NCI-H1092 (cell line): ENCODE results near the gene INTS12.
"Not testable (repeated sequence)": the region's sequence is repeated elsewhere in the genome, so short reads cannot be mapped to it uniquely, and the experiment has no call there.

Source experiments
- DNase-seq: peaks from one replicate; lab custom pipeline; 2025; lab: John Stamatoyannopoulos, UW

The INTS12 gene, protein sequence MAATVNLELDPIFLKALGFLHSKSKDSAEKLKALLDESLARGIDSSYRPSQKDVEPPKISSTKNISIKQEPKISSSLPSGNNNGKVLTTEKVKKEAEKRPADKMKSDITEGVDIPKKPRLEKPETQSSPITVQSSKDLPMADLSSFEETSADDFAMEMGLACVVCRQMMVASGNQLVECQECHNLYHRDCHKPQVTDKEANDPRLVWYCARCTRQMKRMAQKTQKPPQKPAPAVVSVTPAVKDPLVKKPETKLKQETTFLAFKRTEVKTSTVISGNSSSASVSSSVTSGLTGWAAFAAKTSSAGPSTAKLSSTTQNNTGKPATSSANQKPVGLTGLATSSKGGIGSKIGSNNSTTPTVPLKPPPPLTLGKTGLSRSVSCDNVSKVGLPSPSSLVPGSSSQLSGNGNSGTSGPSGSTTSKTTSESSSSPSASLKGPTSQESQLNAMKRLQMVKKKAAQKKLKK

DNA sequence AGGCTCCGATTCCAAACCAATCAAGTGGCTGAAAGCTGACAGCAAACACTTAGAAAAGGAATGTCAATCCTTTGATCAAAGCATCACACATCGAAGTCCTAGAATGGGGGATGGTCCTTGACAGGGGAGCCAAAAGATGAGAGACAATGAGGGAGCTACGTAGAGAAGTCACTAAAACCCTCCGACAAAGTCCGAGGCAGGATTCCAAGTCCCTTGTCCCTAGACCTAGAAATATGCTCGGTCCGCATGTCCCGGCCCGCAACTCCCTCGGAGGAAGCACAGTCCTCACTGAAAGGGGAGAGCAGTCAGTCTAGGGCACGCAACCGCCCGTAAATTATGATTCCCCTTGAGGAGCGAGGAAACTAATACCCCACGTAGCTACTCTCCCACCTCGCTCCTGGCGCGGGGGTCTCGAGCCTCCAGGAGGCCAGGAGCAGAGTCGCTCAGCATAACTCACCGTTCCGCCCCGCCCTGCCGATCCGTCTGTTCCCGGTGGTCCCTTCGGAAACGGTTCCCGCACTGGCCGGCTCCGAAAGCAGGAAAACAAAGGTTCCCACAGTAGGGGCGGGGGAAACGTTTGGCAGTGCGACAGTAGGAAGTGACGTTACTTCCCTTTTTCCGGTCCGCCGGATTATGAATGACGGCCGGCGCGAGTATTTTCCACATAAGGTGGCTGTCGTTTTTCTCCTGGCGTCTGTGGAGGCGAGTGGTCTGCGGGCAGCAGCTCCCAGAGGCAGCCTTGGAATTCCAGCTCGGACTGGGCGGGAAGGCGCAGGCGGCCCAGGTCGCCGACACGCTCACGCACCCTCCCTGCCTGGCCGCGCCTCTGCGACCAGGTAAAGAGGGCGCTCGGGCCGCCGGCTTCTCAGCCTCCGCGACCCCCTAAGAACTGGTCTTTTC is at the start of gene INTS12, which contains the start of gene GSTCD:
Gene INTS12, minus strand, starts transcription at position 509 of the 900 bp plus-strand sequence. CDS start 8,684 bp downstream, outside the sequence.
Gene GSTCD, plus strand, starts transcription at position 604 of the 900 bp plus-strand sequence. CDS start 8,830 bp downstream, outside the sequence.
- peak; percentile 91 for DNase-seq

- no peak for DNase-seq
These were observed 46.9 kb upstream of the INTS12 start for GRCh38 chr4:105755375-105755774.

GRCh38 chr4:105753361-105753760 is 44.9 kb upstream of the INTS12 start:
- DNase-seq = no peak

DNA sequence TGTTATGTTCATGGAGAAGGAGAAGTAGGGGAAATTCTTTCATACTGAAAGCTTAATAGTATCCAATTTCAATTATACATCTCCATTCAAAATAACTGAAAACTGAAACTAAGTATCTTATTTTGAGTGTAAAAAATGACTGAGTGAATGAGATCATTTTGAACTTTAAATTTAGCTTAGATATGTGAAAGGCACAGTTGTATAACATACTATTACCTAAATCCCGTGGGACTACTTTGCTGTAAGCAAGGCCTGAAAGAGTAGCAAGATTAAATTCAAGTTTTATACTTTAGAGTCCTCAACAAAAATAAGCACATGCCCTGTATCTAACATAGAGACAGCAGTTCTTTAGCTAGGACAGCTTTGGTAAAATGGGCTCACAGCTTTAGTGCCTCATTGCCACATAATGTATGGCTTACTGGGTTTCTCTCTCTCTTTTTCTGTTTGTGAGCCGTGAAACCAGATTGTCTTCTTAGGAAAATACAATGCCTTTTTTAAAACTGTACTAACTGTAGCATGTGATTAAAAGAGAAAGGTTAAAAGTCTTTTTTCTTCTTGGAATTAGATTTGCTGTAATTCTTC is 43.3 kb upstream of the INTS12 start:
- no peak for DNase-seq

DNA sequence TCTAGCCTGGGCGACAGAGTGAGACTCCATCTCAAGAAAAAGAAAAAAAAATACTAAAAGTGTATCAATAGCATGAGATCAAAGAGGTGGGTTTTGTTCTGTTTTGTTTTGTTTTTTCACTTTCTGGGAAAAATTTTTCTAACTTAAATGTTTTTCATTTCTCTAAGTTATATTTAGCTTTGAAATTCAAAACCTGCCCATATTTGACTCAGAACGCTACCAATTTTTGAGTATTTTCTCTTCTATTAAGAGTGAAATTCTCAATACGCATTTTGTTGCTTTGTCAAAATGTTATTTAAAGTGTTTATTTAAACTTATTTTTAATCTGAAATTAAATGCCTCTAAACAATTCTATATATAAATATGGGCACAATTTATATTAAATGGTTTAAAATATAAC is 39.7 kb upstream of the INTS12 start:
- no peak for DNase-seq

- no peak for DNase-seq
These were observed 33.1 kb upstream of the INTS12 start for GRCh38 chr4:105741548-105741947.

GRCh38 chr4:105735217-105735616 is 26.7 kb upstream of the INTS12 start:
- DNase-seq = not testable (repeated sequence)

GRCh38 chr4:105729895-105730294 is 21.4 kb upstream of the INTS12 start:
- not testable (repeated sequence) for DNase-seq

DNA sequence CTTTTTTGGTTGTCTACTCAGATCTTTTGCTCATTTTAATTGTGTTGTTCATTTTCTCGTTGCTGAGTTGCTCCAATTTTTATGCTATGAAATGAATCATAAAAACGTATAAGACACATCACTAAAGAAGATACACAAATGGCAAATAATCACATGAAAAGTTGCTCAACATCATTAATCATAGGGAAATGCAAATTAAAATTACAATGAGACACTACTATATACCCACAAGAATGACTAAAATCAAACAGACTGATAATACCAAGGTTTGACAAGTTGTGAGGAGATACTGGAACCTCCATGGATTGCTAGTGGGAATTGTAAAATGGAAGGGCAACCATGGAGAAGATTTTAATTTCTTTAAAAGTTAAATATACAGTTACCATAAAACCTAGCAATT is 17.1 kb upstream of the INTS12 start:
- DNase-seq = no peak

- no peak for DNase-seq
These were observed 10.7 kb upstream of the INTS12 start for GRCh38 chr4:105719204-105719603.

DNA sequence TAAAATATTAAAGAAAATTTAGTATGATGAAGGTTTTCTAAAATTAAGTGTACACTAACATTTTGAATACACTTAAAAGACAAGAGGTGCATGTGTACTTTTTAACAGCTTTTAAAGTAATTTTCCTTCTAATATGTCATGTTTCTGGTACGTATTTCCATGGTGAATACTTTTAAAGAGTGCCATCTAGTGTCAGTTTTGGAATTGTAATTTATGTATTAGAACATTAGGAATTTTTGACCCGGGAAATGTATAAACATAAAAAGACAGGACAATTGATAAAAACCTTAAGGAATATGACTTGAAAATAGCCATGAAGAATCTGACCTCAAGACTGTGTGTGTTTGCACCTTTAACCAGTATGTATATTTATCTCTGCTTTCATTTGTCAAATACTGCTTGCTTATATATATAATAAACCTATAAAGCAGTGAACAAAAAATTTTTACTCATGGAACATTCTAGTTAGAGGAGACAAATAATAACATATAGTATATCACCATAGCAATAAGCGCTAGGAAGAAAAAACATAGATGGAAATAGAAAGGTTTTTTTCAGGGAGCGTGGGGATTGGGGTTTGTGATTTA is 7.3 kb upstream of the INTS12 start:
- DNase-seq = no peak

GRCh38 chr4:105714932-105715331 is 6.4 kb upstream of the INTS12 start:
- no peak for DNase-seq

- DNase-seq = no peak
These were observed 5.6 kb upstream of the INTS12 start for GRCh38 chr4:105714071-105714521.

- no peak for DNase-seq
These were observed 4.3 kb upstream of the INTS12 start for GRCh38 chr4:105712766-105713165.

DNA sequence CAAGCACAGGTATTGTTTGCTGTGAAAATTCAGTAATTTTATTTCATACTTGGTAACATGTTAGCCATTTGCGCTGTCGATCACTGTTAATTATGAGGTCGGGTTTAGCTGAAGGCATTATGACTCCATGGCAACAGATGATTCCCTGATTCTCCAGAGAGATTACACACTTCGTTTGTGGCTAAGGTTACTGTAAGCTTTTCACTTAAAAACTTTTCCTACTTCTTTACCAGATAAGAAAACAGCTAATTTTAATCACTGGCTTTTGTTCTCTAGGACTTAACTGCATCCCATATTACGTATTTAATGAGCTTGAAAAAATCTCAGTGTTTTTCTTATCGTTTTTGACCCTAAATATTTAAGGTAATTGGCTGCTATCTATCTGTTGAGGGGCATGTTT is 2.2 kb upstream of the INTS12 start:
- DNase-seq = no peak

GRCh38 chr4:105710012-105710600 is 1.6 kb upstream of the INTS12 start:
- DNase-seq = no peak

- no peak for DNase-seq
These were observed 577 bp upstream of the INTS12 start for GRCh38 chr4:105709081-105709450.

DNA sequence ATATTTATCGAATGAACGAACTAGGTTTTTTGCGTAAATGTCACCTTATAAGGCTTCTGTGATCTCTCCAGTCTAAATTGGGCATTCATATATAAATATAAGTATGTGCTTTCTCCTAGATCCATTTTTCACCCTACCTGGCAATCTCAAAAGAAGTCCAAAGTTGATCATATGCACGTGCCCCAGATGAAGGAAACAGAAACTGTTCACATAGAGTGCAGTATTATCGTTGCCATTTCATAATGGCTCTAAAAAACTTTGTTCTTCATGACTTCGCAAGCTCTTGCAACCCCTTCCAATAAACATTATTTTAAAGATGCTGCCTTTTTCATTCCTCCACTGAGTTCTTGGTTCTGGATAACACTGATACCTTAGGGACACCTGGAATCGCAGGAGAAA is 708 bp downstream of the INTS12 start:
- no peak for DNase-seq

- no peak for DNase-seq
These were observed 9.9 kb downstream of the INTS12 start for GRCh38 chr4:105698607-105699006.

DNA sequence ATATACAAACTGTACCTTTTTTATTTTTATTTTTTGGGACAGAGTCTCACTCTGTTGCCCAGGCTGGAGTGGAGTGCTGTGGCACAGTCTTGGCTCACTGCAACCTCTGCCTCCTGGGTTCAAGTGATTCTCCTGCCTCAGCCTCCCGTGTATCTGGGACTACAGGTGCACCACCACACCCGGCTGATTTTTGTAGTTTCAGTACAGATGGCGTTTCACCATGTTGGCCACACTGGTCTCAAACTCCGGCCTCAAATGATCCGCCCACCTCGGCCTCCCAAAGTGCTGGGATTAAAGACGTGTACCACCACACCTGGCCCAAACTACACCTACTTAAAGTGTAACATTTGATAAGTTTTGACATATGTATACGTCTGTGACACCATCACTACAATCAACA is 12.7 kb downstream of the INTS12 start:
- DNase-seq = not testable (repeated sequence)

GRCh38 chr4:105694812-105695211 is 13.7 kb downstream of the INTS12 start:
- DNase-seq = not testable (repeated sequence)
